ENCODE measurements around the gene CD207. TPM values are rescaled to one million over a fixed set of nuclear protein-coding genes. Genes with fewer than 3 reads are reported as not detected.

Gene CD207
- total RNA-seq, 2 donors from 2014 or later: not detected

GRCh38 chr2:70785137-70785911 lies 50.3 kb downstream of the CD207 start:
- ATAC-seq: peak; percentile 69 to 78
- Mint-ChIP-seq H3K36me3 (peaks cover 0 to 5% of the 10 kb centered on the region in 2 donors), H3K27ac (no peak overlapping the region), H3K9me3 (no peaks in the 10 kb centered on the region)
- DNase-seq (ENCODE audit: low spot score in 2 of 2): peak in 1 of 2 donors; percentile 31

- Mint-ChIP-seq H3K9me3 (no peaks in the 10 kb centered on the region), H3K36me3 (no peaks in the 10 kb centered on the region), H3K27ac (no peak overlapping the region)
- DNase-seq (ENCODE audit: low spot score in 2 of 2): no peak
- ATAC-seq: no peak
Measured at GRCh38 chr2:70784320-70784719, 51.3 kb downstream of the CD207 start.

Other genes starting within 250 kb of the CD207 start
- 10 to 100 TPM; 18.3 to 76.0 TPM for gene ADD2, start 67.6 kb downstream of the CD207 start, total RNA-seq
- gene FIGLA, start 45.2 kb downstream of the CD207 start, total RNA-seq: not detected
- gene CLEC4F, start 15.2 kb downstream of the CD207 start, total RNA-seq: 1 to 10 TPM in 1 of 2 donors, not detected in 1; 3.7 TPM
- gene VAX2, start 64.8 kb upstream of the CD207 start, total RNA-seq: under 1 TPM in 1 of 2 donors, not detected in 1; 0.21 TPM
- under 1 TPM in 1 of 2 donors, not detected in 1; 0.11 TPM for gene ATP6V1B1, start 100.1 kb upstream of the CD207 start, total RNA-seq
- under 1 TPM in 1 of 2 donors, not detected in 1; 0.60 TPM for gene ANKRD53, start 142.8 kb upstream of the CD207 start, total RNA-seq
- gene TEX261, start 159.1 kb upstream of the CD207 start, total RNA-seq: 10 to 100 TPM; 12.1 to 53.6 TPM
- 10 to 100 TPM; 48.4 to 77.4 TPM for gene NAGK, start 232.8 kb upstream of the CD207 start, total RNA-seq

Data from activated naive CD4-positive, alpha-beta T cell treated with anti-CD3 and anti-CD28 coated beads, Interleukin-2, amount 50 U/mL, for 72 hours (primary cell).